HCT116 (cell line): ENCODE results near the gene CREB3. TPM values are rescaled to one million over a fixed set of nuclear protein-coding genes. Genes with fewer than 3 reads are reported as not detected.

Experiments
- ATAC-seq: fragments of 200-7000 bp; cut with Tn5 transposase; 2 replicates; pipeline ENCODE4 v1.9.1; 2020; ENCODE audit warnings: mild to moderate bottlenecking, moderate library complexity
- BruUV-seq: library from RNA; stranded (reverse); fragments of 400-500 nt; replicated peaks from 2 replicates; lab custom pipeline; 2021; lab: Mats Ljungman, UMichigan
- CTCF ChIA-PET: fragments of 300-600 bp; sonication (Branson Sonifier 250); formaldehyde crosslinking; loops from one replicate; lab custom pipeline; 2021; ENCODE audit warnings: antibody characterized with exemption; lab: Charles Lee
- POLR2A ChIA-PET: fragments of 300-600, 350-600 bp; sonication (Branson Sonifier 250); formaldehyde crosslinking; loops from one replicate; lab custom pipeline; 2021; ENCODE audit warnings: antibody characterized with exemption; lab: Charles Lee
- RAD21 ChIA-PET, 2 experiments: fragments of 300-600 bp; sonication (Branson Sonifier 250); formaldehyde crosslinking; loops; one replicate each; lab custom pipeline; 2023; ENCODE audit warnings: low total read pairs in 2 of 2; ENCODE audit not compliant: uncharacterized antibody in 2 of 2, unreplicated experiment in 2 of 2, low non-redundant PET in 1 of 2; lab: Charles Lee
- DNase-seq: peaks from one replicate; pipeline ENCODE4 v3.0.0-alpha.2; 2010; ENCODE audit warnings: low read depth, low spot score
- H2AFZ ChIP-seq: fragments of 200-600 bp; shearing (Covaris generic), sonication (generic); 2 replicates; pipeline ENCODE4 v1.6.1; 2017; ENCODE audit warnings: low read depth, mixed run types, mixed read lengths, antibody characterized with exemption, low read length; ENCODE audit not compliant: poor library complexity, severe bottlenecking
- H3K27ac ChIP-seq: 2 replicates; pipeline ENCODE4 v1.5.1; 2012; ENCODE audit warnings: low read depth, low read length
- H3K27me3 ChIP-seq: fragments of 200-600 bp; sonication (generic); 2 replicates; pipeline ENCODE4 v1.6.1; 2016; ENCODE audit warnings: mixed run types, low read length, mixed read lengths; ENCODE audit not compliant: insufficient read depth
- H3K36me3 ChIP-seq, 2 experiments: fragments of 200-500 bp in 1 of 2; fragments of 200-600 bp in 1 of 2; sonication (Bioruptor generic) in 1 of 2; sonication (generic) in 1 of 2; 2 replicates each; pipeline versions ENCODE4 v1.5.1 to v1.6.1; 2014 to 2016; ENCODE audit warnings: low read length in 2 of 2, inconsistent platforms in 1 of 2, mixed read lengths in 1 of 2, mixed run types in 1 of 2; ENCODE audit not compliant: insufficient read depth in 2 of 2, control insufficient read depth in 1 of 2
- H3K4me1 ChIP-seq, 2 experiments: fragments of 200-600 bp in 1 of 2; sonication (generic) in 1 of 2; 2 replicates each; pipeline versions ENCODE4 v1.5.1 to v1.6.1; 2012 to 2017; ENCODE audit warnings: low read length in 2 of 2, inconsistent platforms in 1 of 2, mild to moderate bottlenecking in 1 of 2, mixed read lengths in 1 of 2, mixed run types in 1 of 2, moderate library complexity in 1 of 2; ENCODE audit not compliant: insufficient read depth in 2 of 2, control insufficient read depth in 1 of 2
- H3K4me2 ChIP-seq: fragments of 200-600 bp; sonication (generic); 2 replicates; pipeline ENCODE4 v1.6.1; 2017; ENCODE audit warnings: mixed run types, low read length, mixed read lengths
- H3K4me3 ChIP-seq, 2 experiments: fragments of 200-600 bp in 1 of 2; sonication (generic) in 1 of 2; replicated peaks in 1 of 2; 2 replicates each; pipeline ENCODE4 v1.5.1; 2011 to 2016; ENCODE audit warnings: low read length in 2 of 2, control low read depth in 1 of 2, low read depth in 1 of 2, mild to moderate bottlenecking in 1 of 2, mixed read lengths in 1 of 2, mixed run types in 1 of 2
- H3K79me2 ChIP-seq: fragments of 200-600 bp; sonication (generic); 2 replicates; pipeline ENCODE4 v1.6.1; 2017; ENCODE audit warnings: mild to moderate bottlenecking, mixed run types, low read length, moderate library complexity, mixed read lengths; ENCODE audit not compliant: insufficient read depth
- H3K9ac ChIP-seq: fragments of 200-600 bp; sonication (generic); 2 replicates; pipeline ENCODE4 v1.6.1; 2016; ENCODE audit warnings: low read length, mixed read lengths
- H3K9me2 ChIP-seq: fragments of 200-600 bp; sonication (generic), shearing (Covaris generic); 2 replicates; pipeline ENCODE4 v1.6.1; 2017; ENCODE audit warnings: mixed run types, mild to moderate bottlenecking, moderate library complexity; ENCODE audit not compliant: insufficient read depth
- H3K9me3 ChIP-seq, 2 experiments: fragments of 200-500 bp in 1 of 2; fragments of 200-600 bp in 1 of 2; sonication (Bioruptor generic) in 1 of 2; sonication (generic) in 1 of 2; 2 replicates each; pipeline ENCODE4 v1.6.1; 2014 to 2017; ENCODE audit warnings: low read length in 2 of 2, mixed read lengths in 2 of 2, inconsistent platforms in 1 of 2, low read depth in 1 of 2, mild to moderate bottlenecking in 1 of 2, mixed run types in 1 of 2, moderate library complexity in 1 of 2; ENCODE audit not compliant: control insufficient read depth in 1 of 2, insufficient read depth in 1 of 2
- H4K20me1 ChIP-seq: fragments of 200-600 bp; sonication (generic), shearing (Covaris generic); 2 replicates; pipeline ENCODE4 v1.6.1; 2017; ENCODE audit warnings: mixed run types, mild to moderate bottlenecking, moderate library complexity; ENCODE audit not compliant: insufficient read depth
- CEBPB ChIP-seq: IDR thresholded peaks from 2 replicates; pipeline ENCODE4 v1.6.1; 2012; ENCODE audit warnings: low read depth
- ELF1 ChIP-seq: IDR thresholded peaks from 2 replicates; pipeline ENCODE4 v1.6.1; 2012; ENCODE audit warnings: low read depth, borderline replicate concordance
- EZH2 ChIP-seq: fragments of 200-600 bp; sonication (generic); IDR thresholded peaks from 2 replicates; pipeline ENCODE4 v1.6.1; 2017; ENCODE audit warnings: antibody characterized with exemption, mixed run types
- RAD21 ChIP-seq: IDR thresholded peaks from 2 replicates; pipeline ENCODE4 v1.6.1; 2012; ENCODE audit warnings: low read depth, mild to moderate bottlenecking
- intact Hi-C: fragments of 100-400 bp; cut with micrococcal nuclease; formaldehyde crosslinking; loops from 2 replicates; pipeline ENCODE4 v1.10.0; 2022
- total RNA-seq: library from RNA; stranded (reverse); gene quantifications from one replicate; pipeline ENCODE4 v1.2.1, GENCODE V29; 2021; ENCODE audit not compliant: unreplicated experiment
- TF ChIP-seq, protein P1 (sequence below): IDR thresholded peaks from 2 replicates; pipeline ENCODE4 v1.6.1; 2012
- TF ChIP-seq, protein P2 (sequence below), 3 experiments: fragments of 200-600 bp in 1 of 3; sonication (generic) in 1 of 3; IDR thresholded peaks in 2 of 3; conservative IDR thresholded peaks in 1 of 3; 2 replicates each; pipeline ENCODE4 v1.5.1; 2012 to 2017; ENCODE audit warnings: low read depth in 2 of 3, low read length in 2 of 3, antibody characterized with exemption in 1 of 3, borderline replicate concordance in 1 of 3, control low read depth in 1 of 3, mild to moderate bottlenecking in 1 of 3, mixed read lengths in 1 of 3, mixed run types in 1 of 3, moderate library complexity in 1 of 3; ENCODE audit not compliant: insufficient read depth in 1 of 3

CREB3 gene
- total RNA-seq, 1 experiment from 2014 or later = 22.3 TPM

DNA sequence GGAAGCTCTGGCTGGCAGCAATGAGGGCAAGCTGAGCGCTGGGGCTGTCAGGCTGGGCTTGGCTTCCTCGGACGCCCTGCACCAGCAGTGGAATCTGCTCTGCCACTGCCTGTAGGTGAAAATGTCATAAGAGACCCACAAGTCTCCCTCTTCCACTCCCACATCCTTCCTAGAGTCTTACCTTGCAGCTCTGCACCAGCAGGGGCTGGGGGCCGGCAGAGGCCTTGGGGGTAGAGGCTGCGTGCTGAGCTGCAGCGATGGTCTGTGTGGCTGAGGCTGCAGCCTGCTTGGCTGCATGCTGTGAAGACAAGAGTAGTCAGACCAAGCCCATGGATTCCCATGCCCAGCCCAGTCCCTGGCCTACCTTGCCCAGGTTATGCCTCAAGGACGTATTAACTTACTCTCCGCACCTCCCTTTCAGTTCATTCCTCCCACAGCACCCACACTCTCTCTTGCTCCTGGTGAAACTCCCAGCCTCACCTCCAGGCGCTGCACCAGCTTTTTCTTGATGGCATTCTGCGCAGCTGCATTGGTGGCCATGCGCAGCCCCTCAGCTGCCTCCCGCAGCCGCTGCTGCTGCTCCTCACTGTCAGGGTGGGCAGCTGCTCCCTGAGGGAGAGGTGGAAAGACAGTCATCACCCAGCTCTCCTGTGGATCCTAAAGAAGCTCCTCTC, 17.8 kb upstream of the CREB3 start:
- ATAC-seq (no peak), DNase-seq (no peak)
- Histone ChIP-seq H3K4me2 (no peak overlapping the region), H3K27me3 (no peaks in the 10 kb centered on the region), H4K20me1 (no peaks in the 10 kb centered on the region), H3K9ac (no peak overlapping the region), H3K9me2 (no peaks in the 10 kb centered on the region), H3K79me2 (no peaks in the 10 kb centered on the region), H3K27ac (no peak overlapping the region), H3K4me1 (no peaks in the 10 kb centered on the region), H3K36me3 (peaks cover 73% of the 10 kb centered on the region in 2 experiments), H2AFZ (no peak overlapping the region), H3K9me3 (no peaks in the 10 kb centered on the region), H3K4me3 (no peak overlapping the region)
- TF ChIP-seq, protein P1, sequence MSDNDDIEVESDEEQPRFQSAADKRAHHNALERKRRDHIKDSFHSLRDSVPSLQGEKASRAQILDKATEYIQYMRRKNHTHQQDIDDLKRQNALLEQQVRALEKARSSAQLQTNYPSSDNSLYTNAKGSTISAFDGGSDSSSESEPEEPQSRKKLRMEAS = no peak
- TF ChIP-seq ELF1 = no peak
- no peak for TF ChIP-seq CEBPB
- TF ChIP-seq, protein P2, sequence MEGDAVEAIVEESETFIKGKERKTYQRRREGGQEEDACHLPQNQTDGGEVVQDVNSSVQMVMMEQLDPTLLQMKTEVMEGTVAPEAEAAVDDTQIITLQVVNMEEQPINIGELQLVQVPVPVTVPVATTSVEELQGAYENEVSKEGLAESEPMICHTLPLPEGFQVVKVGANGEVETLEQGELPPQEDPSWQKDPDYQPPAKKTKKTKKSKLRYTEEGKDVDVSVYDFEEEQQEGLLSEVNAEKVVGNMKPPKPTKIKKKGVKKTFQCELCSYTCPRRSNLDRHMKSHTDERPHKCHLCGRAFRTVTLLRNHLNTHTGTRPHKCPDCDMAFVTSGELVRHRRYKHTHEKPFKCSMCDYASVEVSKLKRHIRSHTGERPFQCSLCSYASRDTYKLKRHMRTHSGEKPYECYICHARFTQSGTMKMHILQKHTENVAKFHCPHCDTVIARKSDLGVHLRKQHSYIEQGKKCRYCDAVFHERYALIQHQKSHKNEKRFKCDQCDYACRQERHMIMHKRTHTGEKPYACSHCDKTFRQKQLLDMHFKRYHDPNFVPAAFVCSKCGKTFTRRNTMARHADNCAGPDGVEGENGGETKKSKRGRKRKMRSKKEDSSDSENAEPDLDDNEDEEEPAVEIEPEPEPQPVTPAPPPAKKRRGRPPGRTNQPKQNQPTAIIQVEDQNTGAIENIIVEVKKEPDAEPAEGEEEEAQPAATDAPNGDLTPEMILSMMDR (IDR thresholded peaks at IDR 0.05 in 2 of 3, conservative IDR thresholded peaks at IDR 0.05 in 1 of 3; ENCODE audit: borderline replicate concordance in 1 of 3, insufficient read depth in 1 of 3, low read depth in 2 of 3, low read length in 2 of 3) = no peak
- no peak for TF ChIP-seq EZH2
- RAD21 ChIA-PET = no interaction called here
- intact Hi-C loops = no loop called here
- POLR2A ChIA-PET = no interaction called here
- no TSS peak for BruUV-seq
- CTCF ChIA-PET = no interaction called here

DNA sequence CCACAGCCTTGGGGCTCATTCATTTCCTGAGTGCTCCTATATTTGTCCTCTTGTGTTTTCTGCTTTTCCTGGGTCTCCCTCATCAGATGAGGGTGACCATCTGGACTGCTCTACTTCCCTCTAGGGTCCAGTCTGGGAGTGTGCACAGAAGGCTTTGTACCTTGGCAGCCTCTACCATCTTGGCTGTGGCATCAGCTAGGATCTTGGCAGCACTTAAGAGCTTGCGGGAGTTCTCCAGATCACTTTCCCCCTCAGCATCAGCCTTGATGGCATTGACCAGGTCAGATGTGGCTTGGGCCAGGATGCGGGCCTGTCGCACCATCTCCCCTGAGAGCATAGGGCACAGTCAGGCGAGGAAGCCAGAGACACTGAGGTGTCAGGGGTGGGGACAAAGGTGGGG, 16.2 kb upstream of the CREB3 start:
- Histone ChIP-seq H3K4me2 (no peak overlapping the region), H3K4me3 (no peak overlapping the region), H3K4me1 (no peaks in the 10 kb centered on the region), H3K9me2 (no peaks in the 10 kb centered on the region), H2AFZ (no peak overlapping the region), H3K79me2 (no peaks in the 10 kb centered on the region), H3K9ac (no peak overlapping the region), H3K27me3 (no peaks in the 10 kb centered on the region), H3K9me3 (no peaks in the 10 kb centered on the region), H3K27ac (no peak overlapping the region), H3K36me3 (peaks cover 75 to 77% of the 10 kb centered on the region in 2 experiments), H4K20me1 (no peaks in the 10 kb centered on the region)
- POLR2A ChIA-PET = no interaction called here
- BruUV-seq = no TSS peak
- ATAC-seq (0 out of 2 replicates have a peak, but pooled peaks have one; percentile 41), DNase-seq (no peak)
- RAD21 ChIA-PET = interaction anchor here in 1 of 2 experiments (0.6 kb wide), 1 partner anchor 209 kb away, joined by 5 read pairs; no protein-coding TSS in a partner anchor
- intact Hi-C loops = no loop called here
- TF ChIP-seq CEBPB (no peak), RAD21 (peak; percentile 8; the same call in 1 of the 2 replicates)
- TF ChIP-seq, all 23 proteins: peak for 1
- CTCF ChIA-PET = interaction anchor here (1.0 kb wide), 1 partner anchor 20 kb away, joined by 3 read pairs; no protein-coding TSS in a partner anchor
